ENCODE measurements around the gene EFCAB12.
"Not testable (repeated sequence)": the region's sequence is repeated elsewhere in the genome, so short reads cannot be mapped to it uniquely, and the experiment has no call there.

The EFCAB12 gene

DNA sequence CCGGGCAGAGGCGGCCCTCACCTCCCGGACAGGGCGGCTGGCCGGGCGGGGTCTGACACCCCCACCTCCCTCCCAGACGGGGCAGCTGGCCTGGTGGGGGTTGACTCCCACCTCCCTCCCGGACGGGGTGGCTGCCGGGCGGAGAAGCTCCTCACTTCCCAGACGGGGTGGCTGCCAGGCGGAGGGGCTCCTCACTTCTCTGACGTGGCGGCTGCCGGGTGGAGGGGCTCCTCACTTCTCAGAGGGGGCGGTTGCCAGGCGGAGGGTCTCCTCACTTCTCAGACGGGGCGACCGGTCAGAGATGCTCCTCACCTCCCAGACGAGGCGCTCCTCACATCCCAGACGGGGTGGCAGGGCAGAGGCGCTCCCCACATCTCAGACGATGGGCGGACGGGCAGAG, 65.1 kb downstream of the EFCAB12 start:
- not testable (repeated sequence) for DNase-seq

DNA sequence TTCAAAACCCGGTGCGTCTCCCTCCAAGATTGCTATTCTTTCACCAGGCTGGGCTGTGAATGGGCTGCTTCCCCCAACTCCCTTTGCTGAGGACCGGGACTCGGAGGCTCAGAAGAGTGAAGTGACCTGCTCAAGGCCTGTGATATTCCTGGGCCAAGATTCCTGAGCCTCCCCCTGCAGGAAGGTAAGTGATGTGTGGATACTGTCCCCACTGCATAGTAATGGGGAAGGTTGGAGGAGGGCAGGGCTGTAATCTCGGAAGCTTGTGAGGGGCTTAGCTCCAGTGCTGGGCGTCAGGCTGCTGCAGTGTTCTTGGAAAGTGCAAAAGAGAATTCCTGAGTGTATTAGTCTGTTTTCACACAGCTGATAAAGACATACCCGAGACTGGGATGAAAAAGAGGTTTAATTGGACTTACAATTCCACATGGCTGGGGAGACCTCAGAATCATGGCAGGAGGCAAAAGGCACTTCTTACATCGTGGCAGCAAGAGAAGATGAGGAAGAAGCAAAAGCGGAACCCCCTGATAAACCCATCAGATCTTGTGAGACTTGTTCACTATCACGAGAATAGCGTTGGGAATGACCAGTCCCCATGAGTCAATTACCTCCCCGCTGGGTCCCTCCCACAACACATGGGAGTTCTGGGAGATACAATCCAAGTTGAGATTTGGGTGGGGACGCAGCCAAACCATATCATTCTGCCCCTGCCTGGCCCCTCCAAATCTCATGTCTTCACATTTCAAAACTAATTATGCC, 67.6 kb downstream of the EFCAB12 start:
- no peak for DNase-seq

GRCh38 chr3:129360171-129360611, 68.2 kb downstream of the EFCAB12 start:
- DNase-seq: no peak

GRCh38 chr3:129358772-129359371, 69.6 kb downstream of the EFCAB12 start:
- DNase-seq: no peak

DNA sequence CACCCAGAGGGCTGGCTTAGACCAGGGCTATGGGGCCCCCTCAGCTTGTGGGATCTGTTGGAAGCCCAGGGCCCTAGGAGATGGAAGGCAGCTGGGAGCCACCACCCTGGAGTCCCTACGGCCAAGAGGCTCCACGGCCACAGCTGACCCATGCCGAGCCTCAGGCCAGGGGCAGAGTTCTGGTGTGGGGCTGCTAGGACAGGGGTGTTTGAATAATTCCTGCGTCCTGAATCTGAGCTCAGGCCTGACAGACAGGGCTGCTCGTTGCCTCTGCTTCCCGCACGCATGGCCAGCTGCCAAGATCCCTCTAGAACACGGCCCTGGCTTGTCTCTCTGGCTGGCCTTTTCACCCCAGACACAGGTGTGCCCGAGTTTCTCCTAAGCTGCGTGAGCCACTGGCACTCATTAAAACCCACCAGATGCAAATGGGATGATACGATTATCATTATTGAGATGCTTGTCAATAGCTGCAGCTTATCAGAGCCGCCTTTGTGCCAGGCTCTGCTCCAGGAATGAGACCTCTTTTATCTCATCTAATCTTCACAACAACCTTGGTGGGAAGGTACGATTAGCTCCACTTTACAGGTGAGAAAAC, 70.2 kb downstream of the EFCAB12 start:
- DNase-seq: no peak

DNA sequence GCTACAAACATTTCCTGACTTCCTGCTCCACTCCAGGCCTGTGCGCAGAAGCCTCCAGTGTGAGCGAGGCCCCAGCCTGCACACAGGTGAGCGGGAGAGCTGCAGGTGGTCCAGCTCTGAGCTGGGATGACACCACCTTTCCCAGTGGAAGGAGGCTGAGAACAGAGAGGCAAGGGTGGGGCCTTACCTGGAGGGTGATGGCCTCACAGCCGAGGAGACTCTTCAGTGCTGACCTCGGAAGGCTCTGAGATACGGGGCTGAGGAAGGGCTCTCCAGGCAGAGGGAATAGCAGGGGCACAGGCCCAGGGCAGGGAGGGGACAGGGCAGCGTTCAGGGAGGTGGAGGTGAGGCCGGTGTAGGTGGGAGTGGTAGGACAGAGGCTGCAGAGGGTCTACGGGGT, 70.8 kb downstream of the EFCAB12 start:
- DNase-seq: no peak

DNA sequence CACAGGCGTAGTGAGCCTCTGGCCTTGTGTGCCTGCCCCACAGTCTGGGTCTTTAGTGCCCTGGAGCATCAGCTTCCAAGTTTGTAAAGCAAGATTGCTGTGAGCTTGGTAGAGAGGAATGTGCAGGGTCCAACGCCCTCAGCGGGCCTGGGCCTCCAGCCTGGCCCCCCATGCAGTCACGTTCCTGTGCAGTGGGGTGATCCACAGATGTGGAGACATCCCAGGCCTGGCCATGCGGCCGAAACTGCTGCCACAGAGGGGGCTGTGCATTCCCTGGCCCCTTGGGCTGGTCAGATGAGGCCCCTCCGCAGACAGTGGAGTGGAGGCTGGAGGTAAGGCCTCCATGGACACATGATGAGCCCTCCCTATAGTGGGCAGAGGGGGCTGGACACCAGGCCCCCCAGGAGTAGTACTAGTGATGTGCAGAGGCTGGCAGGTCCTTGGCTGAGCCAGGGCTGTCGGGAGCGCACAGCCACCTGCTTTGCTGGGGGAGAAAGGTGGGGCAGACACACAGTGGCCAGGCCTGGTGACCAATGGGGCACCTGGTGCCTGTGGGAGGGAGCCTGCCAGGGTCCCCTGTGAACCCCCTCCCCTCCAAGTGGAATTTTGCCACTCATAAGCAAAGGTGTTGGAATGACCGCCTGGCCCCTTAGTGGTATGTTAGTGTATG, 71.5 kb downstream of the EFCAB12 start:
- DNase-seq: no peak

GRCh38 chr3:129353589-129353941, 74.9 kb downstream of the EFCAB12 start:
- no peak for DNase-seq

GRCh38 chr3:129352650-129353588, 75.5 kb downstream of the EFCAB12 start:
- DNase-seq: no peak

- no peak for DNase-seq
Observed at GRCh38 chr3:129352045-129352444, 76.4 kb downstream of the EFCAB12 start.

Data from suppressor macrophage treated with lipopolysaccharide for 4 hours (primary cell).